ENCODE measurements around the gene SSBP2.

GRCh38 chr5:81751836-81752643, 1.1 kb upstream of the SSBP2 start:
- TF ChIP-seq CTCF (IDR thresholded peaks at IDR 0.05), result no peak
- no peak for TF ChIP-seq EP300 (IDR thresholded peaks at IDR 0.05)
- no peak for TF ChIP-seq POLR2A (IDR thresholded peaks at IDR 0.05)

Measured in stomach (tissue), 4 donors.